ENCODE results near the gene LILRA1. TPM values are rescaled to one million over a fixed set of nuclear protein-coding genes. Genes with fewer than 3 reads are reported as not detected.
"Not testable (repeated sequence)": the region's sequence is repeated elsewhere in the genome, so short reads cannot be mapped to it uniquely, and the experiment has no call there.

The LILRA1 gene
- total RNA-seq, 2 donors from 2014 or later: 0.47 TPM; not detected in 1

- no peaks in the 10 kb centered on the region for H3K27me3 ChIP-seq
- TF ChIP-seq, protein P1, sequence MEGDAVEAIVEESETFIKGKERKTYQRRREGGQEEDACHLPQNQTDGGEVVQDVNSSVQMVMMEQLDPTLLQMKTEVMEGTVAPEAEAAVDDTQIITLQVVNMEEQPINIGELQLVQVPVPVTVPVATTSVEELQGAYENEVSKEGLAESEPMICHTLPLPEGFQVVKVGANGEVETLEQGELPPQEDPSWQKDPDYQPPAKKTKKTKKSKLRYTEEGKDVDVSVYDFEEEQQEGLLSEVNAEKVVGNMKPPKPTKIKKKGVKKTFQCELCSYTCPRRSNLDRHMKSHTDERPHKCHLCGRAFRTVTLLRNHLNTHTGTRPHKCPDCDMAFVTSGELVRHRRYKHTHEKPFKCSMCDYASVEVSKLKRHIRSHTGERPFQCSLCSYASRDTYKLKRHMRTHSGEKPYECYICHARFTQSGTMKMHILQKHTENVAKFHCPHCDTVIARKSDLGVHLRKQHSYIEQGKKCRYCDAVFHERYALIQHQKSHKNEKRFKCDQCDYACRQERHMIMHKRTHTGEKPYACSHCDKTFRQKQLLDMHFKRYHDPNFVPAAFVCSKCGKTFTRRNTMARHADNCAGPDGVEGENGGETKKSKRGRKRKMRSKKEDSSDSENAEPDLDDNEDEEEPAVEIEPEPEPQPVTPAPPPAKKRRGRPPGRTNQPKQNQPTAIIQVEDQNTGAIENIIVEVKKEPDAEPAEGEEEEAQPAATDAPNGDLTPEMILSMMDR (IDR thresholded peaks at IDR 0.05): no peak
- H3K27ac ChIP-seq: no peak overlapping the region
- H3K4me1 ChIP-seq: no peaks in the 10 kb centered on the region
- no peaks in the 10 kb centered on the region for H3K36me3 ChIP-seq
- DNase-seq (ENCODE audit: low spot score): no peak
- no peaks in the 10 kb centered on the region for H3K9me3 ChIP-seq
- H3K4me3 ChIP-seq: no peak overlapping the region
Measured at GRCh38 chr19:54576411-54576976, 16.9 kb upstream of the LILRA1 start.

- no peaks in the 10 kb centered on the region for H3K27me3 ChIP-seq
- TF ChIP-seq, protein P1 (IDR thresholded peaks at IDR 0.05): no peak
- H3K4me3 ChIP-seq: no peak overlapping the region
- H3K27ac ChIP-seq: no peak overlapping the region
- no peaks in the 10 kb centered on the region for H3K9me3 ChIP-seq
- H3K4me1 ChIP-seq: no peaks in the 10 kb centered on the region
- H3K36me3 ChIP-seq: no peaks in the 10 kb centered on the region
- DNase-seq (ENCODE audit: low spot score): no peak
Measured at GRCh38 chr19:54577334-54577733, 16.1 kb upstream of the LILRA1 start.

DNA sequence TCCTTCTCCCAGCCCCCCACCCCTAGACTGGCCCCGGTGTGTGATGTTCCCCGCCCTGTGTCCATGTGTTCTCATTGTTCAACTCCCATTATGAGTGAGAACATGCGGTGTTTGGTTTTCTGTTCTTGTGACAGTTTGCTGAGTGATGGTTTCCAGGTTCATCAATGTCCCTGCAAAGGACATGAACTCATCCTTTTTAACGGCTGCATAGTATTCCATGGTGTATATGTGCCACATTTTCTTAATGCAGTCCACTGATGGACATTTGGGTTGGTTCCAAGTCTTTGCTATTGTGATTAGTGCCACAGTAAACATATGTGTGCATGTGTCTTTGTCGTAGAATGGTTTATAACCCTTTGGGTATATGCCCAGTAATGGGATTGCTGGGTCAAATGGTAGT is 15.2 kb upstream of the LILRA1 start:
- DNase-seq (ENCODE audit: low spot score); H3K9me3 ChIP-seq; H3K4me3 ChIP-seq; H3K27ac ChIP-seq; H3K4me1 ChIP-seq; H3K27me3 ChIP-seq; H3K36me3 ChIP-seq: not testable (repeated sequence)

GRCh38 chr19:54586397-54586796 is 7.0 kb upstream of the LILRA1 start:
- Histone ChIP-seq H3K4me1 (no peaks in the 10 kb centered on the region), H3K4me3 (no peak overlapping the region), H3K36me3 (no peaks in the 10 kb centered on the region), H3K27ac (no peak overlapping the region), H3K27me3 (no peaks in the 10 kb centered on the region), H3K9me3 (peaks cover 0 to 4% of the 10 kb centered on the region in 2 donors)
- TF ChIP-seq, protein P1 (IDR thresholded peaks at IDR 0.05): no peak
- no peak for DNase-seq (ENCODE audit: low spot score)

- H3K27ac ChIP-seq: no peak overlapping the region
- TF ChIP-seq, protein P1 (IDR thresholded peaks at IDR 0.05): no peak
- no peaks in the 10 kb centered on the region for H3K4me1 ChIP-seq
- peaks cover 0 to 4% of the 10 kb centered on the region in 2 donors for H3K9me3 ChIP-seq
- DNase-seq (ENCODE audit: low spot score): no peak
- H3K36me3 ChIP-seq: no peaks in the 10 kb centered on the region
- H3K27me3 ChIP-seq: no peaks in the 10 kb centered on the region
- H3K4me3 ChIP-seq: no peak overlapping the region
Measured at GRCh38 chr19:54587026-54587425, 6.4 kb upstream of the LILRA1 start.

- not testable (repeated sequence) for H3K4me1 ChIP-seq; H3K9me3 ChIP-seq; DNase-seq (ENCODE audit: low spot score); H3K27ac ChIP-seq; H3K27me3 ChIP-seq; H3K4me3 ChIP-seq; H3K36me3 ChIP-seq
Measured at GRCh38 chr19:54593931-54594626, 647 bp downstream of the LILRA1 start.

GRCh38 chr19:54594737-54595136 is 1.3 kb downstream of the LILRA1 start:
- H3K27ac ChIP-seq: no peak overlapping the region
- no peak for DNase-seq (ENCODE audit: low spot score)
- no peaks in the 10 kb centered on the region for H3K4me1 ChIP-seq
- H3K4me3 ChIP-seq: no peak overlapping the region
- no peaks in the 10 kb centered on the region for H3K27me3 ChIP-seq
- TF ChIP-seq, protein P1 (IDR thresholded peaks at IDR 0.05): no peak
- peaks cover 0 to 4% of the 10 kb centered on the region in 2 donors for H3K9me3 ChIP-seq
- no peaks in the 10 kb centered on the region for H3K36me3 ChIP-seq

DNA sequence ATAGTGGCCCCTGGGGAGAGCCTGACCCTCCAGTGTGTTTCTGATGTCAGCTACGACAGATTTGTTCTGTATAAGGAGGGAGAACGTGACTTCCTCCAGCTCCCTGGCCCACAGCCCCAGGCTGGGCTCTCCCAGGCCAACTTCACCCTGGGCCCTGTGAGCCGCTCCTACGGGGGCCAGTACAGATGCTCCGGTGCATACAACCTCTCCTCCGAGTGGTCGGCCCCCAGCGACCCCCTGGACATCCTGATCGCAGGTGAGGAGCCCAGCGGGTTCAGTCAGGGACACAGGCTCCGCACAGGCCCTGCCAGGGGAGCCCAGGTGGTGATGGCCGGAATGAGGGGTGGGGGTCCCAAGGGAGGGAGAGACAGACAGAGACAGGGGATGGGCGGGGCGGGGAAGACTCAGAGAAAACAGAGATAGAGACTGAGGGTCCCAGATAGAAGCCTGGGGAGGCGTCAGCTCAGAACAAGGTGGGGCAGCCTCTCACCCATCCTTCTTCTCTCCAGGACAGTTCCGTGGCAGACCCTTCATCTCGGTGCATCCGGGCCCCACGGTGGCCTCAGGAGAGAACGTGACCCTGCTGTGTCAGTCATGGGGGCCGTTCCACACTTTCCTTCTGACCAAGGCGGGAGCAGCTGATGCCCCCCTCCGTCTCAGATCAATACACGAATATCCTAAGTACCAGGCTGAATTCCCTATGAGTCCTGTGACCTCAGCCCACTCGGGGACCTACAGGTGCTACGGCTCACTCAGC is 2.4 kb downstream of the LILRA1 start:
- not testable (repeated sequence) for H3K27me3 ChIP-seq; H3K4me3 ChIP-seq; H3K27ac ChIP-seq; H3K36me3 ChIP-seq; H3K9me3 ChIP-seq; H3K4me1 ChIP-seq; DNase-seq (ENCODE audit: low spot score)
